ENCODE results near the gene CAPN7. TPM values are rescaled to one million over a fixed set of nuclear protein-coding genes. Genes with fewer than 3 reads are reported as not detected.
"Not testable (repeated sequence)": the region's sequence is repeated elsewhere in the genome, so short reads cannot be mapped to it uniquely, and the experiment has no call there.

CAPN7 gene
- total RNA-seq, 3 donors from 2014 or later = 22.9 to 24.7 (median 24.2) TPM

- Mint-ChIP-seq H3K36me3 (ENCODE audit: insufficient read depth) (no peaks in the 10 kb centered on the region), H3K4me3 (no peak overlapping the region), H3K4me1 (ENCODE audit: low read depth) (peaks cover 6% of the 10 kb centered on the region), H3K9me3 (no peaks in the 10 kb centered on the region), H3K27me3 (ENCODE audit: low read depth) (peaks cover 19% of the 10 kb centered on the region)
- no peak for DNase-seq
- no peak for ATAC-seq
Observed at GRCh38 chr3:15181963-15182362, 24.1 kb upstream of the CAPN7 start.

- Mint-ChIP-seq H3K4me3 (no peak overlapping the region), H3K36me3 (ENCODE audit: insufficient read depth) (no peaks in the 10 kb centered on the region), H3K4me1 (ENCODE audit: low read depth) (peaks cover 6% of the 10 kb centered on the region), H3K27me3 (ENCODE audit: low read depth) (peaks cover 18% of the 10 kb centered on the region), H3K9me3 (no peaks in the 10 kb centered on the region)
- no peak for DNase-seq
- ATAC-seq = no peak
Observed at GRCh38 chr3:15183011-15183410, 23.0 kb upstream of the CAPN7 start.

GRCh38 chr3:15185404-15185803, 20.6 kb upstream of the CAPN7 start:
- DNase-seq (no peak), ATAC-seq (no peak)
- H3K4me1 Mint-ChIP-seq (ENCODE audit: low read depth) = peaks cover 1% of the 10 kb centered on the region
- no peak overlapping the region for H3K4me3 Mint-ChIP-seq
- no peaks in the 10 kb centered on the region for H3K36me3 Mint-ChIP-seq (ENCODE audit: insufficient read depth)
- no peaks in the 10 kb centered on the region for H3K9me3 Mint-ChIP-seq
- H3K27me3 Mint-ChIP-seq (ENCODE audit: low read depth) = peaks cover 7% of the 10 kb centered on the region

- peaks cover 7% of the 10 kb centered on the region for H3K27me3 Mint-ChIP-seq (ENCODE audit: low read depth)
- no peaks in the 10 kb centered on the region for H3K4me1 Mint-ChIP-seq (ENCODE audit: low read depth)
Observed at GRCh38 chr3:15186101-15186476, 20.0 kb upstream of the CAPN7 start.

GRCh38 chr3:15186477-15187164, 19.4 kb upstream of the CAPN7 start:
- H3K27me3 Mint-ChIP-seq (ENCODE audit: low read depth) = not testable (repeated sequence)

More at GRCh38 chr3:15186101-15186476, 20.0 kb upstream of the CAPN7 start:
- Mint-ChIP-seq H3K36me3 (ENCODE audit: insufficient read depth) (no peaks in the 10 kb centered on the region), H3K4me3 (no peak overlapping the region), H3K9me3 (no peaks in the 10 kb centered on the region)
- no peak for ATAC-seq
- no peak for DNase-seq

GRCh38 chr3:15197340-15198029, 8.6 kb upstream of the CAPN7 start:
- no peak overlapping the region for H3K4me3 Mint-ChIP-seq
- ATAC-seq (no peak), DNase-seq (no peak)
- H3K36me3 Mint-ChIP-seq (ENCODE audit: insufficient read depth) = no peaks in the 10 kb centered on the region
- peaks cover 9% of the 10 kb centered on the region for H3K4me1 Mint-ChIP-seq (ENCODE audit: low read depth)
- H3K27me3 Mint-ChIP-seq (ENCODE audit: low read depth) = no peaks in the 10 kb centered on the region
- H3K9me3 Mint-ChIP-seq = no peaks in the 10 kb centered on the region

More at GRCh38 chr3:15186477-15187164, 19.4 kb upstream of the CAPN7 start:
- H3K36me3 Mint-ChIP-seq (ENCODE audit: insufficient read depth); H3K9me3 Mint-ChIP-seq; DNase-seq; ATAC-seq; H3K4me3 Mint-ChIP-seq; H3K4me1 Mint-ChIP-seq (ENCODE audit: low read depth): not testable (repeated sequence)

- peak; percentile 23 to 35 for ATAC-seq
- H3K4me1 Mint-ChIP-seq (ENCODE audit: low read depth) = peaks cover 11% of the 10 kb centered on the region
- H3K4me3 Mint-ChIP-seq = no peak overlapping the region
- no peaks in the 10 kb centered on the region for H3K9me3 Mint-ChIP-seq
- no peaks in the 10 kb centered on the region for H3K27me3 Mint-ChIP-seq (ENCODE audit: low read depth)
- no peaks in the 10 kb centered on the region for H3K36me3 Mint-ChIP-seq (ENCODE audit: insufficient read depth)
- DNase-seq = no peak
Observed at GRCh38 chr3:15198686-15199085, 7.4 kb upstream of the CAPN7 start.

GRCh38 chr3:15199493-15200105, 6.4 kb upstream of the CAPN7 start:
- ATAC-seq (peak; percentile 6 to 19), DNase-seq (no peak)
- Mint-ChIP-seq H3K4me1 (ENCODE audit: low read depth) (peaks cover 11% of the 10 kb centered on the region), H3K9me3 (no peaks in the 10 kb centered on the region), H3K27me3 (ENCODE audit: low read depth) (no peaks in the 10 kb centered on the region), H3K36me3 (ENCODE audit: insufficient read depth) (no peaks in the 10 kb centered on the region), H3K4me3 (no peak overlapping the region)

GRCh38 chr3:15204005-15204404, 2.0 kb upstream of the CAPN7 start:
- H3K4me3 Mint-ChIP-seq = no peak overlapping the region
- H3K9me3 Mint-ChIP-seq = no peaks in the 10 kb centered on the region
- no peak for DNase-seq
- H3K36me3 Mint-ChIP-seq (ENCODE audit: insufficient read depth) = no peaks in the 10 kb centered on the region
- no peaks in the 10 kb centered on the region for H3K27me3 Mint-ChIP-seq (ENCODE audit: low read depth)
- peaks cover 30% of the 10 kb centered on the region for H3K4me1 Mint-ChIP-seq (ENCODE audit: low read depth)
- no peak for ATAC-seq

GRCh38 chr3:15205482-15205933, 538 bp upstream of the CAPN7 start:
- Mint-ChIP-seq H3K4me3 (peak overlapping the region; percentile 80), H3K9me3 (no peaks in the 10 kb centered on the region)

GRCh38 chr3:15206662-15207576, 873 bp downstream of the CAPN7 start:
- ATAC-seq (no peak), DNase-seq (no peak)
- Mint-ChIP-seq H3K4me1 (ENCODE audit: low read depth) (peaks cover 28% of the 10 kb centered on the region), H3K9me3 (no peaks in the 10 kb centered on the region), H3K27me3 (ENCODE audit: low read depth) (no peaks in the 10 kb centered on the region), H3K4me3 (peak overlapping the region; percentile 88), H3K36me3 (ENCODE audit: insufficient read depth) (peaks cover 2% of the 10 kb centered on the region)

More at GRCh38 chr3:15205482-15205933, 538 bp upstream of the CAPN7 start:
- H3K27me3 Mint-ChIP-seq (ENCODE audit: low read depth) = no peaks in the 10 kb centered on the region
- H3K36me3 Mint-ChIP-seq (ENCODE audit: insufficient read depth) = no peaks in the 10 kb centered on the region
- H3K4me1 Mint-ChIP-seq (ENCODE audit: low read depth) = peaks cover 25% of the 10 kb centered on the region
- DNase-seq = no peak
- no peak for ATAC-seq

GRCh38 chr3:15207836-15208504, 1.9 kb downstream of the CAPN7 start:
- Mint-ChIP-seq H3K27me3 (ENCODE audit: low read depth) (no peaks in the 10 kb centered on the region), H3K4me1 (ENCODE audit: low read depth) (peaks cover 31% of the 10 kb centered on the region)

GRCh38 chr3:15211937-15212336, 5.9 kb downstream of the CAPN7 start:
- Mint-ChIP-seq H3K4me1 (ENCODE audit: low read depth) (peaks cover 29% of the 10 kb centered on the region), H3K9me3 (no peaks in the 10 kb centered on the region), H3K36me3 (ENCODE audit: insufficient read depth) (peaks cover 19% of the 10 kb centered on the region), H3K4me3 (no peak overlapping the region), H3K27me3 (ENCODE audit: low read depth) (no peaks in the 10 kb centered on the region)
- DNase-seq (no peak), ATAC-seq (no peak)

More at GRCh38 chr3:15207836-15208504, 1.9 kb downstream of the CAPN7 start:
- Mint-ChIP-seq H3K36me3 (ENCODE audit: insufficient read depth) (peaks cover 8% of the 10 kb centered on the region), H3K9me3 (no peaks in the 10 kb centered on the region), H3K4me3 (peak overlapping the region; percentile 88)
- no peak for DNase-seq
- no peak for ATAC-seq

Measured in activated T-cell treated with anti-CD3 and anti-CD28 coated beads, Interleukin-2, amount 50 U/mL, for 4 hours (primary cell).